GDM1 (cell line): ENCODE results near the gene ATP11C.
"Not testable (repeated sequence)": the region's sequence is repeated elsewhere in the genome, so short reads cannot be mapped to it uniquely, and the experiment has no call there.

ENCODE experiments used
- DNase-seq: peaks from one replicate; lab custom pipeline; 2025; lab: John Stamatoyannopoulos, UW

Gene ATP11C

DNA sequence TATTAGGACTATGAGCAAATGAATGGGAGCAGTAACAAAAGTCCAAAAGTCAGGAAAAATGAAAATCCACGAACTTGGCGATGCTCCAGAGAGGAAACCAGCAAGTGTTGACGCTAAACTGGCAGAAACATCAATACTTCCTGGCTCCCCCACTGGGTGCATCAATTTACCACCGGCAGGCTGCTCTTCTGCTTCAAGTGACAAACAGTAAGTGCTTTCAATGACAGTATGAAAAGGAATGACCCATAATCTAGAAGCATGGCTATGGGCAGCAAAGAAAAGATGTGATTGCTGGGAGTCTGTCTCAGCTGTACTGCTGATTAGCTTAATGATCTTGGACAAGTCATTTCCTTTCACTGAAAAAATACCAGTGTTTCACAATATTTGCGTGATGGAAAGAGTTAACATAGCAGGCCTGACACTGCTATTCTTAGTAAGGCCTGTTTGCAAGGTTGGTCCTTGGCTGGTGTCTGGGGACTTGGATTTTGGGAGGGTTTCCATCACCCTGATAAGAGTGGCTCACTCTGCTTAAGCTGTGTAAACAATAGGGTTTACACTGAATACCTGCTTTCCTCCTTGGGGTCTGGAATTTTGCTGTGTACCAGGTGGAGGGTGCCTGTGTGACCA, 8.7 kb downstream of the ATP11C start:
- DNase-seq = no peak

DNA sequence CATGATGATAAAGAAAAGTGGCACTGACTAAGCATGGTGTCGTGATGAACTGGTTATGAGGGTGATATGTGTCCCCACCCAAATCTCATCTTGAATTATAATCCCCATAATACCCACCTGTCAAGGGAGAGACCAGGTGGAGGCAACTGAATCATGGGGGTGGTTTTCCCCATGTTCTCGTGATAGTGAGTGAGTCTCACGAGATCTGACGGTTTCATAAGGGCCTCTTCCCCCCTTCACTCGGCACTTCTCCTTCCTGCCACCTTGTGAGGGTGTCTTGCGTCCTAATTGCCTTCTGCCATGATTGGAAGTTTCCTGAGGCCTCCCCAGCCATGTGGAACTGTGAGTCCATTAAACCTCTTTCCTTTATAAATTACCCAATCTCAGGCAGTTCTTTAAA, 11.7 kb downstream of the ATP11C start:
- not testable (repeated sequence) for DNase-seq

DNA sequence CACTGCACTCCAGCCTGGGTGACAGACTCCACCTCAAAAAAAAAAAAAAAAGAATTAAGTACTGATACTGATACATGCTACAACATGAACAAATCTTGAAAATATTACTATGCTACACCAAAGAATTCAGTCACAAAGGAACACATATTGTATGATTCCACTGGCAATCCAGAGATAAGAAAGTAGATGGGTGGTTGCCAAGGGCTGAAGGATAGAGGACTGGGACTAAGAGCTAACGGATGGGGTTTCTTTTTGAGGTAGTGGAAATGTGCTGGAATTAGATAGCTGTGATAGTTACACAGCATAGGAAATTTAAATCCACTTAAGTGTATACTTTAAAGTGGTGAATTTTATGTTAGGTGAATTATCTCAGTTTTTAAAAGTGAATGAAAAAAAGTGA, 12.5 kb downstream of the ATP11C start:
- DNase-seq = no peak

DNA sequence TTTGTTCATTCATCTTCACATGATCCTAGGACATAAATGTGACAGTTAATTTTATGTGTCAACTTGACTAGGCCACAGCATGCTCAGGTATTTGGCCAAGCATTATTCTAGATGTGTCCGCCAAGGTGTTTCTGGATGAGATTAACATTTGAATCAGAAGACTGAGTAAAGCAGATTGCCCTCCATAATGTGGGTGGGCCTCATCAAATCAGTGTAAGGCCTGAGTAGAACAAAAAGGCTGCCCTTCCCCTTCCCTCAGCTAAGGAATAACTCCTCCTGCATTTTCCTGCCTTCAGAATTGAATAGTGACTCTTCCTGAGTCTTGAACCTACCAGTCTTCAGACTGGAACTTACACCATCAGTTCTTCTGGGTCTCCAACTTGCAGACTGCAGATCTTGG, 18.4 kb downstream of the ATP11C start:
- DNase-seq = no peak

DNA sequence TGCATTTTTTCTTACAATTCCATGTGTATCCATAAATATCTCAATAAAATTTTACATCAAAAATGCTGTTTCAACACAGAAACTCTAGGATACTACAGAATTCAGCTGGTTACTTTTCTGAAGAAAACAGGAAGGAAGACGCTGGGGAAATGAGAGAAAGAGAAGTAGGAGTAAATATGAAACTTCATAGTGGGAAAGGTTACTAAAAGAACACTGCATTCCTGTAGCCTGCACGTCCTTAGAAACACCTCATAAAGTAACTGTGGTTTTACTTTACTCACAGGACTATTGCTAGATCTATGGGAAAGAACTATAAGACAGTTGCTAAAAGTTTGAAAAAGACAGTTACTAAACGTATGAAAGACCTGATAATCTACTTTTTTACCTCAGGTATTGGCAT, 23.1 kb downstream of the ATP11C start:
- DNase-seq = no peak

DNA sequence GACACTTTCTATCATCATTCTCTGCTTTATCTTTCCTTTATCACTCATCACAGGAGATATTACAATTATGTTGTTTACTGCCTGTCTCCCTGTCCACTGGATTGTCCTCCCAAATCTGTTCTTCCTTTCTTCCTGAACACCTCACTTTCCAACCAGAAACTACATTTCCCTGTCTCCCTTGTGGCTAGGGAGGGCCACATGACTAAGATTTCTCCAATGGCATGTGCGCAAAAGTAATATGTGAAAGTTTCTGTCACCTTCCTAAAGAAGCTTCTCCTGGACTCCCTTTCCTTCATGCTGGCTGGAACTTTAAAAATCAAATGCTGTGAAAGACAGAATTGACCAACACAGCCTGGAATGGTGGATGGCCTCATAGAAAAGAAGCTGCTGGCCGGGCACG, 25.8 kb downstream of the ATP11C start:
- no peak for DNase-seq

DNA sequence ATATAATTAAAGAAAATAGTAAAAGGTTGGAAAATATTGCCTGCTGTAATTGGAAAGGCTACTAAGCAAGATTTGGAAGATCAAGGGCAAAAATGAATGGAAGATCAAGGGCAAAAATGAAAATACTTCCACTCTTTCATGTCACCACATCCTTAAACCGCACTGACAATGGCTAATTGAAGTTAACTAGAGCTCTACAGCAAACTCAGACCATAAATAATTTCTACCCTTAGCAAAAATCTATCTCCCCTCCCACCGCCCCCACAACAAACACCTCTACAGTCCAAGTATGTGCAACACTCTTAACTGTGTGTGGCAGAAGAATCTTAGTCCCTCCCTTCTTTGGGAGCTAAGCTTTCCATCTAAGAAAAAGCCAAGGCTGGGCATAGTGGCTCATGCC, 27.1 kb downstream of the ATP11C start:
- no peak for DNase-seq

DNA sequence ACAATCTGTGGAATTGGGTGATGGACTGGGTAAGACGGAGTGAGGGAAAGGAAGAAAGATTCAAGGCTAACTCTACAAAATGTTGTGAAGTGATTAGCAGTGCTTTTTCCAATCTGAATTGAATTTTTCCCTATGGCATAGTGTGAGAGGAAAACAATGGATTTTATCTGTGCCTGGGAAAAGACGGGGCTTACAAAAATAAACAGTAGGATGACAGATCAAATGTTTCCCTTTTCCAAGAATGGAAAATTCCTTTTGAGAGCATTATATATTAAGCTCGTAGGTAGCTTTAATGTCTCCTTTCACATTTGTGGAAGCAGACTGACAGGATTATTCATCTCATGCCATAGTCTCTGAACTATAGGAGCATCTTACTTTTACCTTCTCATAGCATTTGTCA, 27.8 kb downstream of the ATP11C start:
- DNase-seq = no peak

DNA sequence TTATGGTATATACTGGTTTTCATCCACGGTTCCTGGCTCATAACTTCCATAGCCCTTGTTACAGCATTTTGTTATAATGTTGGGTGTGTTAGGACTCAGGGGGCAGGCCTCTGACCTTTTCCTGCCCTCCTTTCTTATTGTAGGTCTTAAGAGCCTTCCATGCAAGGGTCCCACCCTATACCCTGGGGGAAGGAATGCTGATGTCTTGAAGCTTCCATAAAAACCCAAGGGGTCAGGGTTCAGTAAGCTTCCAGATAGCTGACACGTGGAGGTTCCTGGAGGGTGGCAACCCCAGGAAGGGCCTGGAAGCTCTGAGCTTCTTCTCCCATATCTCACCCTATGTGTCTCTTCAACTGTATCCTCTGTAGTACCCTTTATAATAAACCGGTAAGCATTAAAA, 29.6 kb downstream of the ATP11C start:
- no peak for DNase-seq

DNA sequence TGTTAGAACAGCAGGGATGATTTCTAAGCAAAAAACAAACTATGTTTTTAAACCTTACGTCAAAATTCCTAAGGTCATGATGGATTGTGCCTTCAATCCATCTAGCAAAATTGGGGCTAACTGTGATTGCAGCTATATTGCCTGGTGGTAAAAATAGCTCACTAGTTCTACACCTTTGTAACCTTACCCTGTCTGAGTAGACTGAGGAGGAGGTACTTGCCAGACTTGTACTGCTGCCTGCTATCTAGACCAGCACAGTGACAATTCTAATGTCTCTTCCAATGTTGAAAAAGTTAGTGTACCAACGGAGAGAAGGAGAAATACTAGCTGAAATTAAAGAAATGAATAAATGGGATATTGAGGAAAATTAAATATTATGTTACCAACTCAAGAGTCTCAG, 30.3 kb downstream of the ATP11C start:
- no peak for DNase-seq

DNA sequence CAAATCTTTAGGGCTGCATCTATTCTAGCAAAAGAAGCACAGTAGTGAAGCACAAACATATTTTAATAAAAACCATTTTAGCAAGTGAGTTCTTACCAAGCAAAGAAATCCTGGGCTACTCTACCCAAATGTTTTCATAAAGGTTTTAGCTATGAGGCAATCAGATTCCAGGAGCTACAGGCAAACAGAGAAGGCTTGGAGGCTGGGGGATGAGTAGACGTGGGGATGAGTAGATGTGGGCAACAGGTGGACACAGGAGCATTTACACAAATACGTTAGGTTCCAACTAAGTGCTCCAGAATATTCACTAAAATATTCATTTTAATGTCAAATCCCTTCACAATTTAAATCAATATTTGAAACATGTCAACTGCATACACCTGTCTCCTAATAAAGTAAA, 34.5 kb downstream of the ATP11C start:
- DNase-seq = no peak

DNA sequence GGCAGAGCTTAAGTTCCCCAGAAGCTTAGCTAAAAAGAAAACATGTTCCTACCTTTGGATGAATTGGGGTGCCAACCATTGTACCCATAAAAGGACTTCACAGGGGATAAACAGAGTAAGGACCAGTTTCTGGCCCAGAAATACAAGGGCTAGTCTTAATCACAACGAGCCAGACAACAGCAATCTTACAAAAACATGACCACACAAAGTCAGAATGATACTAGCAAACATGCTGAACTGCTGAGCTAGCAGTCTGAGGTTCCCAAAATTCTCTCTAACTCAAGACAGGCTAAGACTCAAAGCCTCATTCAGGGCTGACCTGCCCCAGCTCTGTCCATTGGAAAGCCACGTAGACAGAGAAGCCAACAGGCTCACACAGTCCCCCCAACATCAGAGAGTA, 40.3 kb downstream of the ATP11C start:
- DNase-seq = no peak

DNA sequence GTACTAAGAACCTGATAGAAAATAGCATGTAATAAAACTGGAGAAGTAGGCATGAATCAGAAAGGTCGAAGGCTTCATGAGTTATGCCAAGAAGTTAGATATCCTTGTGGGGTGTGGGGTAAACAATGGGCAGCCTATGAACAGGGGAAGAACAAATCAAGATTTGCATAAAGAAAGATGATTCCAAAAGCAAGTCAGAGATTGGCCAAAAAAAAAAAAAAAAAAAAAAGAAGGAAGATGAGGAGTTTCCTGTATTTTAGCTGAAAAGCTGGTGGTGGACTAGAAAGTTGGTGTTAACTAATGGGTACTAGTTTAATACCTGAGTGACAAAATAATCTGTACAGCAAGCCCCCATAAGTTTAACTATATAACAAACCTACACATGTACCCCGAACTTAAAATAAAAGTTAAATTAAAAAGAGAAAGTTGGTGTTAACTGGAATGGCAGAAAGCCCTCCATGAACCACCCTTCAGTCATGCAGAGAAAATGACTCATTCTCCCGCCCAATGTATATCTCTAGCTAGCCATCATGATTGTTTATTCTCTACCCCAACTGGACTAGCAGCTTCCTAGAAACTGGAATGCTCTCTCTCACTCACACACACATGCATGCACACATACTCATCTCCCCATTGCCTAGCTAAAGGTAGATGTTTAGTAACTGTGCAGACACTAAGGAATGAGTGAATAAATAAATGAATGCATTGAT, 41.7 kb downstream of the ATP11C start:
- DNase-seq = no peak

DNA sequence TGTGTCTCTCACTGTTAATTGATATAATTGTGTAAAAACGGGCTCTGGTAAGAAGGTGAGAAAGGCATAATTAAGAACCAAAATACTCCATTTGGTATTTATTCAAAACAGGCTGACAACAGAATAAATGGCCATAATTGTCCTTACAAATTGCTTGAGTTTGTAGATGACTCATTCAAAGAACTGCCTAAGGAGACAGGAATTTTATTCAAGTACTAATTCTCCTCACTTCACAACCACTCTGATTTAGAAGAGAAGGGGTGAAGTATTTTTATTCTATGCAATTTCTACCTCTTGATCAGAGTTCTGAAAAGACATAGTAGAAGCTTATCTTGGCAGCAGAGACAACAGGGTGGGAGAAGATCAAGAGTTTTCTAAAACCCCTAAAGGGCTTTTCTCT, 43.1 kb downstream of the ATP11C start:
- no peak for DNase-seq

DNA sequence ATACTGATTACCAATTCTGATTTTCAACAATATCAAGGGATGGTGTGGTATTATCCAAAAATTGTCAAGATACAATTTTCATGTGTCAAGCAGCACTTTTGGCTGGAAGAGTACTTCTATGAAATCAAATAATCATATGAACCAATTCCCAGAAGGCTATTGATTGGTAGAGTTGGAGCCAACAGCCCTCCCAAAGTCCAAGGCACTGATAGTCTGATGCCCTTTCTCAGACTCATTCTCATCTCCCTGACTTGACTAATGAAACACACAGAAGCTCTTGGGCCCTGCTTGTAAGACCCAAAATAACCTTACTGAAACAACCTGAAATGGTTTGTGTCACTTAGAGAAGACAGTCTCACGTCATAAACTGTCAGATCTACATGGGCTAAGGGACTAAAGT, 48.9 kb downstream of the ATP11C start:
- DNase-seq = no peak

DNA sequence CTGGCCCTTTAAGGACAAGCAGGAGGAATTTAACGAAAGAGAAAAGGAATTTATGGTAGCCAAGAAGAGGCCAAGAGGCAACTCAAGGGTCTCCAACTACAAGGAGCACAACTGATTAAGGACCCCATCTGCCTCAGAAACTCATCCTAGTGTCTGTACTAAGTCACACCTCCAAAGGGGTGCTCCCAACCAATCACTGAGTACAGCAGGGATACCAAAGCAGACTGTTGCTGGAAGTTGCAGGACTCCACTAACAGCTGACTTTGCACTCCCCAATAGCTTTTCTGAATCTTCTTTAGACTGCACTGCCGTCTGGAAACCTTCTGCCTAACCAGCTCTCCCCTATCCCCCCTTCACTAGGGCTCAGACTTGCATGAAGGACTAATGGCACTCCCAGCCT, 50.6 kb downstream of the ATP11C start:
- no peak for DNase-seq

DNA sequence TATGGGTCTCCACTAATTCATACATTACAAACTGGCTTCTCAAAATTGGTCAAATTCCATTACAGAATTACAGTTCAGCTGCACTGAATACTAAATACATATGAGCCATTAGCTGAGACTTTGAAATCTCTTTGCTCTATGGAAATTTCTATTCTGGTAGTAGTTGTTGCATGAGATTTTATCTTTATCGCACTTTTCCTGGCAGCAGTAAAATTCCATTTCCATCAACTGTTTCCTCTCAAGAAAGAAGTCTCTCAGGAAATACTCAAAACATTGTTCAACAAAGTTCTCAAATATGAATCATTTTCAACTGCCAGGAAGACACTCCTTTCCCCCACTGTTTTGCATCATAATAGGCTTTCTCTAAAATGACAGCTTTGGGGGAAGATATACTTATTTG, 51.3 kb downstream of the ATP11C start:
- DNase-seq = no peak

DNA sequence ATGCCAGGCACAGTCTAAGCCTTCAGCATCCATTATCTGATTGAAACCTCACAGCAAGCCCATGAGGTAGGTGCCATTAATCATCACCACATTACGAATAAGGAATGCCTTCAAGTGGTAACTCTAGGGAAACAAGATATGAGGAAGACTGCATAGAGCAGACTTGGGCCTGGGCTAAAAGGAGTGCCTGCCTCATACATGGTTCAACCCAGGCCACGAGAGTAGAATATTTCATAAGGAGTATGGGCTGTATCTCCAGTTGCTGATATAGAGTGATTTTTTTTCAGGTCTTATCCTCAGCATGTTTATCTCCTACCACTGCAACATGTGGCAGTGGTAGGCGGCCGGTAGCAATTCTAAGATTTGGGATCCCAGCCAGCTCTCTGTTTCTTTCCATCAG, 51.7 kb downstream of the ATP11C start:
- no peak for DNase-seq

DNA sequence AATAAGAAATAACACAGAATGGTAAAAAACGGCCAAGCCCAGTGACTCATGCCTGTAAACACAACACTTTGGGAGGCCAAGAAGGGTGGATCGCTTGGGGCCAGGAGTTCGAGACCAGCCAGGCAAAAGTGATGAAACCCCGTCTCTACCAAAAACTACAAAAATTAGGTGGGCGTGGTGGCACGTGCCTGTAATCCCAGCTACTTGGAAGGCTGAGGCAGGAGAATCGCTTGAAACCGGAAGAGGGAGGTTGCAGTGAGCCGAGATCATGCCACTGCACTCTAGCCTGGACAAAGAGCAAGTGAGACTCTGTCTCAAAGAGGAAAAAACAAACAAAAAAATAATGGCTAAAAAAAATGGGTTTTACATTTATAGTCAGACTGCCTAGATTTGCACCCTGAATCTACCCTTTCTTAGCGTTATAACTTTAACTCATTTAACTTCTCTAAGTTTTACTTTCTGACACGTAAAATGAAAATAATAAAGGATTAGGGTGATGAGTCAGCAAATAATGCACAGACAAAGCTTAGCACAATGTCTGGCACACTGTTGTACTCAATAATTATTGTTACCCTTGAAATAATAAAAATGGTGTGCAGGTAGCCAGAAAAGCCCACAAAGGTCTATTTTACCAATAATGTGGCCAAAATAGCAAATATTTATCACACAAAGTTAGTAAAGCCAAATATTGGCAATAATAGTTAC, 55.0 kb downstream of the ATP11C start:
- no peak for DNase-seq

DNA sequence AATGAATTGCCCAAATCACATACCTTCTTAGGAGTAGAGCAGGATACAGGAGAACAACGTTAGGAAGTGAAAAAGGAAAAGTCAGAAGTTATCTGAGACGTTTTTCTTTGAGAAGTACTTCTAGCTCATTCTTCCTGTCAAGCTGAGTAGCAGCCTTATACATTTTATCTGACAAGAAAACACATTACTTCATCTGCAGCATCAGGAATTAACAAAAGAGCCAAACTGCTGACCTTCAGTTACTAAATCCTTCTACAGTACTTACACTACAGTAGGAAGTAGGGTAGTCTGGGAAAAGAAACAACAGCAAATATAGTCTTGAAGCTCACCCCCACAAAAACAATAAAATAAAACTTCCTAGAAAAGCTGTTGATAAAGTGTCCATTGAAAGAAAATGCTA, 57.0 kb downstream of the ATP11C start:
- DNase-seq = no peak

DNA sequence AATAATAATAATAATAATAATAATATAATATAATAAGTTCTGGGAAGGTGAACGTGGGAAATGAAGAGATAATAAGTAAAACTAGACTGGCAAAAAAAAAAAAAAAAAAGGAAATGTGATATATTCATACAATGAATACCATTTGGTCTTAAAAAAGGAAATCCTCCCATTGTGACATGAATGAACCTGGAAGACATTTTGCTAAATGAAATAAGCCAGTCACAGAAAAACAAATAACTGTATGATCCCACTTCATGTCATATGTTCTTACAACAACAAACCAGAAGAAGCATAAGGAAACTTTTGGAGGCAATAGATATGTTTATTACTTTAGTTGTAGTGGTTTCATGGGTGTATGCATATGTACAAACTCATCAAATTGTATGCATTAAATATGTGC, 63.1 kb downstream of the ATP11C start:
- DNase-seq = no peak

DNA sequence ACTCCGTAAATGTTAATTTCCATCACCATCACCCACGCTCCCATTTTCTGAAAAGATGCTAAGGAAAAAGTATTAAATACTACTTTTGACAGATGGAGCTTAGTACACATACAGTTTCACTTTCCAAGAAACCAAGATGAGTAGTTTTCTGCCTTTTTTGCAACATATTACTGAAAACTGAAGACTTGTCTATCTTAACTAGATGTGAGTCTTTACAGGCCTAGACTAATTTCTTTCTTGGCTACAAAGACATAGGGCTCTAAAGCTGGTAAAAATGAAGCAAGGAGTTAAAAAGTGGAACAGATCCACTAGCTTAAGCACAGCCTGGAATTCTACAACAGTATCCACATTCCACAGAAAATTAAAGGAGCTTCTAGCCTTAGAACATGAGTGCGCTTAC, 68.2 kb downstream of the ATP11C start:
- DNase-seq = no peak

DNA sequence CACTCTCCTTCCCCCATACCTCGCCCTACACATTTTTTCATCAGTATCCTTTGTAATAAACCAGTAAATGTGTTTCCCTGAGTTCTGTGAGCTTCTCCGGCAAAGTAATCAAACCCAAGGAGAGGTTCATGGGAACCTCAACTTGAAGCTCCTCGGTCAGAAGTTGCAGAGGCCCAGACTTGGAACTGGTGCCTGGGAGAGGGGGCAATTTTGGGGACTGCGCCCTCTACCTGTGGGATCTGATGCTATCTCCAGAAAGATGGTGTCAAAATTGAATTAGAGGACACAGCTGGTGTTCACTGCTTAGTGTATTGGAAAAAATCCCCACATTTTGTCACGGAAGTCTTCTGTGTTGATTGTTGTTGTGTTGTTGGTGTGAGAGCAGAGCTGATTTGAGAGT, 70.6 kb downstream of the ATP11C start:
- DNase-seq = no peak

DNA sequence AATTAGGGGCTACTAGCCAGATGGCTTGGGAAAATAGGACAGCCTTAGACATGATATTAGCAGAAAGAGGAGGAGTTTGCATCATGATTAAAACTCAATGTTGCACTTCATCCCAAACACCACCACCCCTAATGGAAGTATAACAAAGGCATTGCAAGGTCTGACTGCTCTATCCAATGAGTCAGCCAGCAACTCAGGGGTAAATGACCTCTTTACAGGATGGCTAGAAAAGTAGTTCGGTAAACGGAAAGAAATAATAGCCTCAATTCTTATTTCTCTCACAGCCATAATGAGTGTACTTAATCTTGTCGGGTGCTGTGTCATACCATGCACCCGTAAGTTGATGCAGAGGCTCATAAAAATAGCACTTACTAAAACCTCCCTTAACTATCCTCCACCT, 76.0 kb downstream of the ATP11C start:
- DNase-seq = not testable (repeated sequence)
